HG03457 (cell line): Measurements from ENCODE around the gene ERAP2.
A peak's percentile ranks its signal among the peaks of the same experiment; 100 is the strongest.

Source experiments
- ATAC-seq: cut with Tn5 transposase; IDR thresholded peaks from one replicate; pipeline ENCODE4 v1.9.1; 2021; ENCODE audit warnings: moderate number of reproducible peaks; ENCODE audit not compliant: unreplicated experiment

ERAP2 gene

GRCh38 chr5:96958977-96959376, 82.7 kb downstream of the ERAP2 start:
- no peak for ATAC-seq

GRCh38 chr5:96961053-96961452, 84.8 kb downstream of the ERAP2 start:
- peak; percentile 43 for ATAC-seq

GRCh38 chr5:96962540-96962991, 86.3 kb downstream of the ERAP2 start:
- no peak for ATAC-seq

GRCh38 chr5:96963267-96963666, 87.0 kb downstream of the ERAP2 start:
- peak; percentile 64 for ATAC-seq

GRCh38 chr5:96966801-96967200, 90.5 kb downstream of the ERAP2 start:
- no peak for ATAC-seq

- ATAC-seq, result no peak
Measured at GRCh38 chr5:96967400-96967799, 91.1 kb downstream of the ERAP2 start.

- no peak for ATAC-seq
Measured at GRCh38 chr5:96968074-96968473, 91.8 kb downstream of the ERAP2 start.

- ATAC-seq, result no peak
Measured at GRCh38 chr5:96968614-96969013, 92.3 kb downstream of the ERAP2 start.
